Mesenchymal stem cell (in vitro differentiated cells and primary cell): ENCODE results near the gene PCDHGA9.
"Not testable (repeated sequence)": the region's sequence is repeated elsewhere in the genome, so short reads cannot be mapped to it uniquely, and the experiment has no call there.

Experiments
- DNase-seq: peaks from one replicate; pipeline ENCODE4 v3.0.0-alpha.2; 2013
- H2AFZ ChIP-seq: one replicate; pipeline ENCODE4 v1.6.1; 2013; ENCODE audit warnings: low read depth, mild to moderate bottlenecking, control low read depth, inconsistent platforms, low read length, moderate library complexity
- H2AK5ac ChIP-seq: 2 replicates; pipeline ENCODE4 v1.6.1; 2013; ENCODE audit warnings: low read length, moderate library complexity, mild to moderate bottlenecking, inconsistent platforms; ENCODE audit not compliant: severe bottlenecking
- H2BK120ac ChIP-seq: one replicate; pipeline ENCODE4 v1.6.1; 2013; ENCODE audit warnings: low read depth, mild to moderate bottlenecking, inconsistent platforms, low read length, moderate library complexity
- H2BK12ac ChIP-seq, 2 experiments: one replicate each; pipeline ENCODE4 v1.6.1; 2013; ENCODE audit warnings: inconsistent platforms in 2 of 2, low read length in 2 of 2, mild to moderate bottlenecking in 2 of 2, moderate library complexity in 2 of 2, control low read depth in 1 of 2
- H2BK15ac ChIP-seq: one replicate; pipeline ENCODE4 v1.6.1; 2013; ENCODE audit warnings: mild to moderate bottlenecking, low read depth, inconsistent platforms; ENCODE audit not compliant: poor library complexity, severe bottlenecking
- H2BK5ac ChIP-seq: 2 replicates; pipeline ENCODE4 v1.6.1; 2013; ENCODE audit warnings: low read depth, mild to moderate bottlenecking, low read length, control low read depth, inconsistent platforms; ENCODE audit not compliant: poor library complexity, severe bottlenecking
- H3K14ac ChIP-seq, 2 experiments: one replicate each; pipeline ENCODE4 v1.6.1; 2013; ENCODE audit warnings: inconsistent platforms in 2 of 2, low read length in 2 of 2, control low read depth in 1 of 2, mild to moderate bottlenecking in 1 of 2, moderate library complexity in 1 of 2
- H3K18ac ChIP-seq, 2 experiments: one replicate each; pipeline ENCODE4 v1.6.1; 2013; ENCODE audit warnings: inconsistent platforms in 2 of 2, low read length in 2 of 2, control low read depth in 1 of 2, low read depth in 1 of 2, mild to moderate bottlenecking in 1 of 2
- H3K23ac ChIP-seq, 2 experiments: one replicate each; pipeline ENCODE4 v1.6.1; 2013; ENCODE audit warnings: inconsistent platforms in 2 of 2, low read length in 2 of 2, mild to moderate bottlenecking in 2 of 2, moderate library complexity in 2 of 2, control low read depth in 1 of 2
- H3K27ac ChIP-seq: 2 replicates; pipeline ENCODE4 v1.5.1; 2013; ENCODE audit warnings: mild to moderate bottlenecking, moderate library complexity, low read length, control low read depth, inconsistent platforms; ENCODE audit not compliant: poor library complexity, severe bottlenecking
- H3K27me3 ChIP-seq, 2 experiments: 2 replicates each; pipeline versions ENCODE4 v1.6.1 to v1.7.0; 2013; ENCODE audit warnings: low read length in 2 of 2, mild to moderate bottlenecking in 2 of 2, moderate library complexity in 2 of 2, control low read depth in 1 of 2, inconsistent platforms in 1 of 2; ENCODE audit not compliant: control insufficient read depth in 1 of 2, insufficient read depth in 1 of 2
- H3K36me3 ChIP-seq, 2 experiments: 2 replicates each; pipeline versions ENCODE4 v1.6.1 to v1.7.0; 2013; ENCODE audit warnings: low read length in 2 of 2, control low read depth in 1 of 2, inconsistent platforms in 1 of 2, low read depth in 1 of 2, mild to moderate bottlenecking in 1 of 2; ENCODE audit not compliant: insufficient read depth in 2 of 2, control insufficient read depth in 1 of 2
- H3K4ac ChIP-seq, 2 experiments: one replicate each; pipeline ENCODE4 v1.6.1; 2013; ENCODE audit warnings: inconsistent platforms in 2 of 2, low read length in 2 of 2, mild to moderate bottlenecking in 2 of 2, moderate library complexity in 2 of 2, control low read depth in 1 of 2, low read depth in 1 of 2
- H3K4me1 ChIP-seq: 2 replicates; pipeline ENCODE4 v1.6.1; 2013; ENCODE audit warnings: low read depth, low read length, control low read depth; ENCODE audit not compliant: control insufficient read depth, insufficient read depth
- H3K4me2 ChIP-seq: 2 replicates; pipeline ENCODE4 v1.6.1; 2013; ENCODE audit warnings: low read length, mild to moderate bottlenecking, inconsistent platforms; ENCODE audit not compliant: poor library complexity, severe bottlenecking
- H3K4me3 ChIP-seq, 2 experiments: 2 replicates each; pipeline versions ENCODE4 v1.5.1 to v1.7.0; 2013; ENCODE audit warnings: low read length in 2 of 2, mild to moderate bottlenecking in 2 of 2, control low read depth in 1 of 2, low read depth in 1 of 2; ENCODE audit not compliant: insufficient read depth in 1 of 2
- H3K79me1 ChIP-seq: replicated peaks from 2 replicates; pipeline ENCODE4 v1.6.1; 2013; ENCODE audit warnings: mild to moderate bottlenecking, control low read depth, low read length, inconsistent platforms; ENCODE audit not compliant: poor library complexity, severe bottlenecking
- H3K9ac ChIP-seq: 2 replicates; pipeline ENCODE4 v1.7.0; 2013; ENCODE audit warnings: mild to moderate bottlenecking, low read length, moderate library complexity
- H3K9me3 ChIP-seq: 2 replicates; pipeline ENCODE4 v1.7.0; 2013; ENCODE audit warnings: mild to moderate bottlenecking, low read length; ENCODE audit not compliant: control insufficient read depth
- H4K8ac ChIP-seq: one replicate; pipeline ENCODE4 v1.6.1; 2013; ENCODE audit warnings: inconsistent platforms, mild to moderate bottlenecking, low read length, moderate library complexity
- H4K91ac ChIP-seq: one replicate; pipeline ENCODE4 v1.6.1; 2013; ENCODE audit warnings: mild to moderate bottlenecking, low read length, inconsistent platforms
- WGBS: methylation state at CpG from one replicate; pipeline ENCODE4 v1.1.7; 2013; ENCODE audit warnings: mixed read lengths; 5-methylcytosine and 5-hydroxymethylcytosine counted together

The PCDHGA9 gene

DNA sequence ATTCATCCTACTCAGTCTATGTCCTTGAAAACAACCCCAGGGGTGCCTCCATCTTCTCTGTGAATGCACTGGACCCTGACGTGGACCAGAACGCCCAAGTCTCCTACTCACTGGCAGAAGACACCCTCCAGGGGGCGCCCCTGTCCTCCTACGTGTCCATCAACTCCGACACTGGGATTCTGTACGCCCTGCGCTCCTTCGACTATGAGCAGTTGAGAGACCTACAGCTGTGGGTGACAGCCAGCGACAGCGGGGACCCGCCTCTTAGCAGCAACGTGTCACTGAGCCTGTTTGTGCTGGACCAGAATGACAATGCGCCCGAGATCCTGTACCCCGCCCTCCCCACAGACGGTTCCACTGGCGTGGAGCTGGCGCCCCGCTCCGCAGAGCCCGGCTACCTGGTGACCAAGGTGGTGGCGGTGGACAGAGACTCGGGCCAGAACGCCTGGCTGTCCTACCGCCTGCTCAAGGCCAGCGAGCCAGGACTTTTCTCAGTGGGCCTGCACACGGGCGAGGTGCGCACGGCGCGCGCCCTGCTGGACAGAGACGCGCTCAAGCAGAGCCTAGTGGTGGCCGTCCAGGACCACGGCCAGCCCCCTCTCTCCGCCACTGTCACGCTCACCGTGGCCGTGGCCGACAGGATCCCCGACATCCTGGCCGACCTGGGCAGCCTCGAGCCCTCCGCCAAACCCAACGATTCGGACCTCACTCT lies 27.0 kb upstream of the PCDHGA9 start:
- not testable (repeated sequence) for H3K18ac ChIP-seq, H2BK12ac ChIP-seq, H3K14ac ChIP-seq, H3K4me2 ChIP-seq, H3K4me3 ChIP-seq, H2AK5ac ChIP-seq, H2BK5ac ChIP-seq, H2AFZ ChIP-seq, H2BK120ac ChIP-seq, H3K36me3 ChIP-seq, H3K27ac ChIP-seq, H3K9ac ChIP-seq, H3K79me1 ChIP-seq, H2BK15ac ChIP-seq, H4K8ac ChIP-seq, H3K23ac ChIP-seq, H3K4ac ChIP-seq, H3K4me1 ChIP-seq, H4K91ac ChIP-seq, DNase-seq
- peaks cover 57% of the 10 kb centered on the region for H3K9me3 ChIP-seq
- 94% methylated on average over 35 of the region's 48 CpGs for WGBS
- H3K27me3 ChIP-seq = peaks cover 0 to 13% of the 10 kb centered on the region in 2 experiments

DNA sequence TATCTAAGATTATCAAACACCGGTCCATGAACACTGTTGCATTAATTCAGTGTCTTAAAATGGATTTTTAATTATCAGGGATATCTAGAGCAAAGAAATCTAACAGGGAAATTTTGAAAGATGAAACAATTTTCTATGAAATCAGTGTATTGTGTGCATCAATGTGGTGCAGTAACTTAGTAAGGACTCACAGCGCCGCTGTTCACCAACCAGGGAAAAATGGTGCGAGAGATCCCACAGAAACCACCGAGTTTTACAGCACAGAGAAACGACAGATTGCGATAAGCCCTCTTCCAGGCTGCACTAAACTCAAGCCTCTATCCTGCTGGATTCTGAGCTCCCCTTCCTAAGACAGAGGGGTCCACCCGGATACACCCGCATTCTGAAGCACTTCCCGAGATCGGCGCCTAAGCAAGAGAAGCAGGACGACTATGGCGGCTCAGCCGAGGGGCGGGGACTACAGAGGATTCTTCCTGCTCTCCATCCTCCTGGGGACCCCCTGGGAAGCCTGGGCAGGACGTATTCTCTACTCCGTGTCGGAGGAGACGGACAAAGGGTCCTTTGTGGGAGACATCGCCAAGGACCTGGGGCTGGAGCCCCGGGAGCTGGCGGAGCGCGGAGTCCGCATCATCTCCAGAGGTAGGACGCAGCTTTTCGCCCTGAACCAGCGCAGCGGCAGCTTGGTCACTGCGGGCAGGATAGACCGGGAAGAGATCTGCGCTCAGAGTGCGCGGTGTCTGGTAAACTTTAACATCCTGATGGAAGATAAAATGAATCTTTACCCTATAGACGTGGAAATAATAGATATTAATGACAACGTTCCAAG lies 19.9 kb upstream of the PCDHGA9 start, which contains the start of gene PCDHGA7:
Gene PCDHGA7, plus strand, starts transcription at position 274 of the 826 bp plus-strand sequence. Its CDS starts 158 bp downstream, at position 432.
- no peak within 1 kb of the TSS for H2BK12ac ChIP-seq
- H2AK5ac ChIP-seq = no peak within 1 kb of the TSS
- H2BK15ac ChIP-seq = no peak within 1 kb of the TSS
- H3K4ac ChIP-seq = no peak within 1 kb of the TSS
- H3K9me3 ChIP-seq = peaks cover 33% of the 10 kb centered on the region
- H4K8ac ChIP-seq = no peak within 1 kb of the TSS
- no peaks in the 10 kb centered on the region for H3K36me3 ChIP-seq
- no peak within 1 kb of the TSS for H2BK5ac ChIP-seq
- WGBS = 95% methylated on average over 37 of the region's 37 CpGs
- H4K91ac ChIP-seq = no peak within 1 kb of the TSS
- no peak within 1 kb of the TSS for H3K23ac ChIP-seq
- H3K4me1 ChIP-seq = no peaks in the 10 kb centered on the region
- H3K4me2 ChIP-seq = no peak within 1 kb of the TSS
- no peak within 1 kb of the TSS for H3K27ac ChIP-seq
- no peak within 1 kb of the TSS for H2AFZ ChIP-seq
- H3K18ac ChIP-seq = no peak within 1 kb of the TSS
- no peak for DNase-seq
- peak within 1 kb of the TSS in 1 of 2 experiments; percentile 77 for H3K4me3 ChIP-seq
- H2BK120ac ChIP-seq = no peak within 1 kb of the TSS
- H3K14ac ChIP-seq = no peak within 1 kb of the TSS
- H3K79me1 ChIP-seq = no peaks in the 10 kb centered on the region
- H3K9ac ChIP-seq = peak within 1 kb of the TSS; percentile 67
- H3K27me3 ChIP-seq = no peaks in the 10 kb centered on the region

DNA sequence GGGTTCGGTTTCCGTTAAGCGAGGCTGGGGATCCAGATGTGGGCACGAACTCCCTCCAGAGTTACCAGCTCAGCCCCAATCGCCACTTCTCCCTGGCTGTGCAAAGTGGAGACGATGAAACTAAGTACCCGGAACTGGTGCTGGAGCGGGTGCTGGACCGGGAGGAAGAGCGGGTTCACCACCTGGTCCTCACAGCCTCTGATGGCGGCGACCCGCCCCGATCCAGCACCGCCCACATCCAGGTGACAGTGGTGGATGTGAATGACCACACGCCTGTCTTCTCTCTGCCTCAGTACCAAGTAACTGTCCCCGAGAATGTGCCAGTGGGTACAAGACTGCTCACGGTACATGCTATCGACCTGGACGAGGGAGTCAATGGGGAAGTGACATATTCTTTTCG lies 19.2 kb upstream of the PCDHGA9 start:
- H2BK12ac ChIP-seq = no peak overlapping the region
- H4K91ac ChIP-seq = no peak overlapping the region
- H3K9me3 ChIP-seq = peaks cover 33% of the 10 kb centered on the region
- peaks cover 2% of the 10 kb centered on the region for H3K79me1 ChIP-seq
- H2BK120ac ChIP-seq = no peak overlapping the region
- H3K4me1 ChIP-seq = no peaks in the 10 kb centered on the region
- no peak for DNase-seq
- H3K14ac ChIP-seq = no peak overlapping the region
- H3K18ac ChIP-seq = no peak overlapping the region
- no peak overlapping the region for H3K4ac ChIP-seq
- no peak overlapping the region for H2AFZ ChIP-seq
- H3K27me3 ChIP-seq = no peaks in the 10 kb centered on the region
- peak overlapping the region in 1 of 2 experiments; percentile 77 for H3K4me3 ChIP-seq
- H2AK5ac ChIP-seq = no peak overlapping the region
- H2BK5ac ChIP-seq = no peak overlapping the region
- no peak overlapping the region for H3K4me2 ChIP-seq
- no peak overlapping the region for H3K27ac ChIP-seq
- WGBS = 96% methylated on average over 20 of the region's 21 CpGs
- H3K9ac ChIP-seq = no peak overlapping the region
- H4K8ac ChIP-seq = no peak overlapping the region
- H2BK15ac ChIP-seq = no peak overlapping the region
- H3K23ac ChIP-seq = no peak overlapping the region
- H3K36me3 ChIP-seq = no peaks in the 10 kb centered on the region
